HEK293T (cell line): ENCODE results near the gene ITGA8.

ENCODE experiments used
- ARNT ChIP-seq: fragments of 450-650 bp; IDR thresholded peaks from 2 replicates; pipeline ENCODE4 v1.6.1; 2017; ENCODE audit warnings: mild to moderate bottlenecking
- BHLHE40 ChIP-seq: fragments of 450-650 bp; IDR thresholded peaks from 2 replicates; pipeline ENCODE4 v1.6.1; 2016; ENCODE audit warnings: mild to moderate bottlenecking, moderate library complexity, borderline replicate concordance
- ELF4 ChIP-seq: fragments of 450-650 bp; IDR thresholded peaks from 2 replicates; pipeline ENCODE4 v1.6.1; 2017; ENCODE audit warnings: antibody characterized with exemption
- FOXA1 ChIP-seq: fragments of 450-650 bp; IDR thresholded peaks from 2 replicates; pipeline ENCODE4 v1.6.1; 2016; ENCODE audit warnings: mild to moderate bottlenecking
- FOXK2 ChIP-seq: fragments of 450-650 bp; IDR thresholded peaks from 2 replicates; pipeline ENCODE4 v1.6.1; 2016; ENCODE audit warnings: mild to moderate bottlenecking
- FOXM1 ChIP-seq: fragments of 450-650 bp; IDR thresholded peaks from 2 replicates; pipeline ENCODE4 v1.6.1; 2017; ENCODE audit warnings: mild to moderate bottlenecking, borderline replicate concordance
- LEF1 ChIP-seq: fragments of 450-650 bp; IDR thresholded peaks from 2 replicates; pipeline ENCODE4 v1.6.1; 2017; ENCODE audit warnings: mild to moderate bottlenecking, borderline replicate concordance
- SP1 ChIP-seq: fragments of 450-650 bp; IDR thresholded peaks from 2 replicates; pipeline ENCODE4 v1.6.1; 2017
- SUZ12 ChIP-seq: fragments of 450-650 bp; IDR thresholded peaks from 2 replicates; pipeline ENCODE4 v1.6.1; 2016; ENCODE audit warnings: mild to moderate bottlenecking
- TARDBP ChIP-seq: fragments of 450-650 bp; IDR thresholded peaks from 2 replicates; pipeline ENCODE4 v1.6.1; 2016
- ZNF384 ChIP-seq: fragments of 450-650 bp; IDR thresholded peaks from 2 replicates; pipeline ENCODE4 v1.6.1; 2016

GRCh38 chr10:15738270-15738925, 18.7 kb upstream of the ITGA8 start:
- no peak for TF ChIP-seq FOXK2
- no peak for TF ChIP-seq SUZ12
- TF ChIP-seq FOXA1 = no peak
- TF ChIP-seq BHLHE40 = no peak
- TF ChIP-seq SP1 = no peak
- no peak for TF ChIP-seq ZNF384
- no peak for TF ChIP-seq ELF4
- TF ChIP-seq FOXM1 = no peak
- TF ChIP-seq LEF1 = no peak
- no peak for TF ChIP-seq TARDBP
- no peak for TF ChIP-seq ARNT
